Natural killer cell (primary cell): Measurements from ENCODE around the gene BSND. TPM values are rescaled to one million over a fixed set of nuclear protein-coding genes. Genes with fewer than 3 reads are reported as not detected.

ENCODE experiments used
- ATAC-seq, 3 donors: fragments of 150-1000 bp in 2 of 3; fragments of 200-7000 bp in 1 of 3; cut with Tn5 transposase; 1 replicate in 1 of 3; 2 replicates in 2 of 3; pipeline ENCODE4 v1.10.0; 2021; ENCODE audit warnings: mild to moderate bottlenecking in 2 of 3, moderate library complexity in 2 of 3
- DNase-seq, 2 donors: peaks; one replicate each; pipeline versions ENCODE4 v3.0.0 to v3.0.0-alpha.2; 2013 to 2021; ENCODE audit warnings: mixed read lengths in 1 of 2
- H3K27ac ChIP-seq: one replicate; pipeline ENCODE4 v1.5.1; 2013; ENCODE audit warnings: mild to moderate bottlenecking, low read length
- H3K27me3 ChIP-seq: one replicate; pipeline ENCODE4 v1.6.1; 2013; ENCODE audit warnings: low read length; ENCODE audit not compliant: control insufficient read depth, insufficient read depth
- H3K36me3 ChIP-seq: one replicate; pipeline ENCODE4 v1.6.1; 2013; ENCODE audit warnings: low read length; ENCODE audit not compliant: control insufficient read depth, insufficient read depth
- H3K4me1 ChIP-seq: one replicate; pipeline ENCODE4 v1.6.1; 2013; ENCODE audit warnings: low read length; ENCODE audit not compliant: control insufficient read depth, insufficient read depth
- H3K4me3 ChIP-seq: one replicate; pipeline ENCODE4 v1.5.1; 2013; ENCODE audit warnings: low read length
- H3K9me3 ChIP-seq: one replicate; pipeline ENCODE4 v1.6.1; 2013; ENCODE audit warnings: low read length; ENCODE audit not compliant: control insufficient read depth, insufficient read depth
- H3K27ac Mint-ChIP-seq, 2 donors: one replicate each; pipeline ENCODE4 v1.8.0; 2022; ENCODE audit warnings: mild to moderate bottlenecking in 2 of 2, mixed read lengths in 2 of 2, moderate library complexity in 1 of 2
- H3K27me3 Mint-ChIP-seq, 2 donors: one replicate each; pipeline ENCODE4 v1.8.0; 2022; ENCODE audit warnings: low read depth in 2 of 2, mixed read lengths in 2 of 2
- H3K36me3 Mint-ChIP-seq: one replicate; pipeline ENCODE4 v1.8.0; 2022; ENCODE audit warnings: mixed read lengths
- H3K4me1 Mint-ChIP-seq, 2 donors: one replicate each; pipeline ENCODE4 v1.8.0; 2022; ENCODE audit warnings: mixed read lengths in 2 of 2
- H3K4me3 Mint-ChIP-seq: one replicate; pipeline ENCODE4 v1.8.0; 2022; ENCODE audit warnings: mild to moderate bottlenecking, moderate library complexity, mixed read lengths
- H3K9me3 Mint-ChIP-seq, 2 donors: one replicate each; pipeline ENCODE4 v1.8.0; 2022; ENCODE audit warnings: mixed read lengths in 2 of 2
- WGBS: methylation state at CpG from one replicate; pipeline ENCODE4 v1.1.7; 2013; ENCODE audit warnings: missing lambda C conversion rate; ENCODE audit not compliant: insufficient coverage; 5-methylcytosine and 5-hydroxymethylcytosine counted together
- intact Hi-C: fragments of 100-400 bp; cut with micrococcal nuclease; formaldehyde crosslinking; loops from one replicate; pipeline ENCODE4 v1.14.2; 2022
- total RNA-seq, 4 donors: library from RNA; stranded (reverse); fragments of 120-200 nt in 1 of 4; gene quantifications; one replicate each; pipeline versions ENCODE4 v1.2.3 to v1.2.4, GENCODE V29; 2013 to 2022
- TF ChIP-seq, protein P1 (sequence below): fragments of 200-600 bp; IDR thresholded peaks from one replicate; pipeline ENCODE4 v1.8.0; 2022; ENCODE audit warnings: antibody characterized with exemption

BSND gene
- total RNA-seq, 3 donors from 2014 or later (not counting 1 experiment from before 2014, with no cell fraction given) = not detected

DNA sequence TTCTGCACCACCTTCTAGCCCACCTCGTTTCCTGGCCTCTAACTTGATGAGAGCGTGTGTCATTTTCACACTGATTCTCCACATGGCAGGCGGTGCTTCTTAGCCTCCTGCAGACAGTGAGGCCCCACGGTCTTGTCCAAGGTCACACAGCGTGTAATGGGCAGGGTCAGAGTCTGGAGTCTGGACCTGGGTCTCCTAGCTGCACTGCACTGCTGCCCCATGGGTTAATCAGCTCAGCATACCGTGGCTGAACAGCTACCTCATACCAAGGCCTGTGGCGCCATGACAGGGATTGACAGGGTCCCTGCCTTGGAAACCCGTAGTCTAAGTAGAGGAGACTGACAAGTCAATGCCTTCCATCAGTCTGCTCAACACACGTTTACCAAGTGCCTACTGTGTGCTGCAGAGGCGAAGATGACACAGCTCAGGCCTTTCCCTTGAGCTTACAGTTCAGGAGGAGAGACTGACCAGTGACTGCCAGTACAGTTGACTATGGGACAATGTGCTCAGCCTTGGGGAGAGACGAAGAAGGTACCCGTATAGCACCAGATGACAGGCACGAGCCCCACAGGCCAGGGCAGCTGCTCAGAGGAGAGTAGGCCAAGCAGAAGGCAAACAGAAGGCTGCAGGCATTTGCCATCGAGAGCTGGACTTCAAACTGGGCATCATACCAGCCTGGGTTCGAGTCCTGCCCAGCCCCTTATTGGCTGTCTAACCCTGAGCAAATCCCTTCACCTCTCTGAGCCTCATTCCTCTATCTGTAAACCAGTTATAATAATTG is 46.1 kb downstream of the BSND start:
- Histone ChIP-seq H3K27me3 (peaks cover 3% of the 10 kb centered on the region), H3K4me1 (no peaks in the 10 kb centered on the region), H3K4me3 (no peak overlapping the region), H3K27ac (no peak overlapping the region), H3K36me3 (no peaks in the 10 kb centered on the region), H3K9me3 (no peaks in the 10 kb centered on the region)
- TF ChIP-seq, protein P1, sequence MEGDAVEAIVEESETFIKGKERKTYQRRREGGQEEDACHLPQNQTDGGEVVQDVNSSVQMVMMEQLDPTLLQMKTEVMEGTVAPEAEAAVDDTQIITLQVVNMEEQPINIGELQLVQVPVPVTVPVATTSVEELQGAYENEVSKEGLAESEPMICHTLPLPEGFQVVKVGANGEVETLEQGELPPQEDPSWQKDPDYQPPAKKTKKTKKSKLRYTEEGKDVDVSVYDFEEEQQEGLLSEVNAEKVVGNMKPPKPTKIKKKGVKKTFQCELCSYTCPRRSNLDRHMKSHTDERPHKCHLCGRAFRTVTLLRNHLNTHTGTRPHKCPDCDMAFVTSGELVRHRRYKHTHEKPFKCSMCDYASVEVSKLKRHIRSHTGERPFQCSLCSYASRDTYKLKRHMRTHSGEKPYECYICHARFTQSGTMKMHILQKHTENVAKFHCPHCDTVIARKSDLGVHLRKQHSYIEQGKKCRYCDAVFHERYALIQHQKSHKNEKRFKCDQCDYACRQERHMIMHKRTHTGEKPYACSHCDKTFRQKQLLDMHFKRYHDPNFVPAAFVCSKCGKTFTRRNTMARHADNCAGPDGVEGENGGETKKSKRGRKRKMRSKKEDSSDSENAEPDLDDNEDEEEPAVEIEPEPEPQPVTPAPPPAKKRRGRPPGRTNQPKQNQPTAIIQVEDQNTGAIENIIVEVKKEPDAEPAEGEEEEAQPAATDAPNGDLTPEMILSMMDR = no peak
- Mint-ChIP-seq H3K9me3 (no peaks in the 10 kb centered on the region), H3K4me3 (no peak overlapping the region), H3K4me1 (peaks cover 0 to 6% of the 10 kb centered on the region in 2 donors), H3K36me3 (no peaks in the 10 kb centered on the region), H3K27ac (no peak overlapping the region), H3K27me3 (peaks cover 16 to 33% of the 10 kb centered on the region in 2 donors)
- WGBS = 85% methylated on average over 15 of the region's 15 CpGs
- DNase-seq (no peak), ATAC-seq (no peak)
- intact Hi-C loops = no loop called here

DNA sequence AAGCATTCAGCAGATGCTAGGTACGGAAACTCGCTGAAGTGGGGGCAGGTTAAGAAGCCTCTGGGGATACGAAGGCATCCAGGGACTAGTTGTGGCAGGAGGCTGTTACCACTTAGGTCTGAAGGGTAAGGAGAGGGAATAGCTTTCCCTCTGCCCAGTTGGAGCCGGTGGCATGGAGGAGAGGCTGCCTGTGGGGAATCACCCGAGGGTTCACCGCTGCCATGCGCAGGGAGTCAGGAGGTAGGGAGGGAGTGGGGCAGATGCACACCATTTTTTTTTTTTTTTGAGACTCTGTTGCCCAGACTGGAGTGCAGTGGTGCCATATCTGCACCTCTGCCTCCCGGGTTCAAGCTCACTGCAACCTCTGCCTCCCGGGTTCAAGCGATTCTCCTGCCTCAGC is 46.7 kb downstream of the BSND start:
- no peak overlapping the region for H3K27ac ChIP-seq
- peaks cover 3% of the 10 kb centered on the region for H3K27me3 ChIP-seq
- H3K9me3 ChIP-seq = no peaks in the 10 kb centered on the region
- Mint-ChIP-seq H3K4me1 (no peaks in the 10 kb centered on the region), H3K27me3 (peaks cover 10 to 28% of the 10 kb centered on the region in 2 donors), H3K36me3 (no peaks in the 10 kb centered on the region), H3K4me3 (no peak overlapping the region), H3K9me3 (no peaks in the 10 kb centered on the region), H3K27ac (no peak overlapping the region)
- ATAC-seq = no peak
- DNase-seq = no peak
- no peaks in the 10 kb centered on the region for H3K36me3 ChIP-seq
- intact Hi-C loops = no loop called here
- no peaks in the 10 kb centered on the region for H3K4me1 ChIP-seq
- H3K4me3 ChIP-seq = no peak overlapping the region
- WGBS = 92% methylated on average over 10 of the region's 10 CpGs
- TF ChIP-seq, protein P1 = no peak

DNA sequence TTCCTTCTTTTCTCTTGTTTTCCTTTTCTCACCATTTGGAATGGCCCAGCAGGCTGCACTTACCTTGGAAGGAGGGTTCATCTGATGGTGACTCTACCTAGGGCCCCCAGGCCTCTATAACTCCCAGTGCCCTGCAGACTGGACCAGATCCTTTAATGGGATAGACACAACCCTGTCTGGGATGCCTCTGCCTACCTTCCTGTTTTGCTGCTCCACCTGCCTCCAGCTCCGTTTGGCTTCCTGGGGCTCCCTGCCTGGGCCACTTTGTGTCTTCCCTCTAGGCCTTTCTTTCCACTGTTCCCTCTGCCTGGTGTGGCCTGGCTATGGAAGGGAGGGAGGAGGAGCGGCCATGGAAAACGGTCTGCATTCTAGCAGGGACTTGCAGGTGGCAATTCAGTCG is 48.1 kb downstream of the BSND start:
- 93% methylated on average over 4 of the region's 4 CpGs for WGBS
- Histone ChIP-seq H3K36me3 (no peaks in the 10 kb centered on the region), H3K4me3 (no peak overlapping the region), H3K4me1 (no peaks in the 10 kb centered on the region), H3K27ac (no peak overlapping the region), H3K27me3 (no peaks in the 10 kb centered on the region), H3K9me3 (no peaks in the 10 kb centered on the region)
- ATAC-seq (no peak), DNase-seq (no peak)
- Mint-ChIP-seq H3K9me3 (no peaks in the 10 kb centered on the region), H3K27me3 (peaks cover 2 to 13% of the 10 kb centered on the region in 2 donors), H3K36me3 (no peaks in the 10 kb centered on the region), H3K27ac (no peak overlapping the region), H3K4me3 (no peak overlapping the region), H3K4me1 (no peaks in the 10 kb centered on the region)
- TF ChIP-seq, protein P1 = no peak
- intact Hi-C loops = no loop called here

DNA sequence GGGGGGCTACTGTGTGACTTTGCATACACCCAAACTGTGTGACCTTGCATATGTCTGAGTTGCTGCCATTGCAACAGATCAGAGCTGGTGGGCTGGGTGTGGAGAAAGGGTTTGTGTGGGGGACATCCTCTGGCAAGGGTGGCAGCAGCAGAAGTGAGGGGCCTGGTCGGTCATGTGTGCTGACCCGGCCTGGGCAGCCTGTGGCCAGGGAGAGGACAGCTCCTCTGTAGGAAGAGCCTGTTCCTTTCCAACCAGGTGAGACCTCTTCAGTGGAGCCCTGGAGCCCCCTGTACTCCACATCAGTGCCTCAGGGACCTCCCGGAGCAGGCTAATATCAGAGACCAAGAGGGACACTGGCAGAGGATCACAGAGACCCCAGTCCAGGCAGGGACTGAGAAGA is 48.9 kb downstream of the BSND start:
- no peak overlapping the region for H3K4me3 Mint-ChIP-seq

More for the DNA sequence above, 48.9 kb downstream of the BSND start:
- H3K9me3 Mint-ChIP-seq = no peaks in the 10 kb centered on the region
- H3K36me3 ChIP-seq = no peaks in the 10 kb centered on the region
- TF ChIP-seq, protein P1 = no peak
- H3K36me3 Mint-ChIP-seq = no peaks in the 10 kb centered on the region
- H3K4me1 Mint-ChIP-seq = no peaks in the 10 kb centered on the region
- no peak overlapping the region for H3K27ac ChIP-seq
- DNase-seq = no peak
- H3K27me3 Mint-ChIP-seq = peaks cover 2 to 6% of the 10 kb centered on the region in 2 donors
- H3K27ac Mint-ChIP-seq = no peak overlapping the region
- intact Hi-C loops = no loop called here
- no peak overlapping the region for H3K4me3 ChIP-seq
- WGBS = 87% methylated on average over 3 of the region's 3 CpGs
- H3K27me3 ChIP-seq = no peaks in the 10 kb centered on the region
- ATAC-seq = no peak
- H3K9me3 ChIP-seq = no peaks in the 10 kb centered on the region
- H3K4me1 ChIP-seq = no peaks in the 10 kb centered on the region
